WTC11 (cell line): ENCODE measurements around the gene LRP10. TPM values are rescaled to one million over a fixed set of nuclear protein-coding genes. Genes with fewer than 3 reads are reported as not detected.
A peak's percentile ranks its signal among the peaks of the same experiment; 100 is the strongest.

Source experiments
- ATAC-seq: fragments of 200-7000 bp; cut with Tn5 transposase; 2 replicates; pipeline ENCODE4 v1.10.0; 2021; ENCODE audit warnings: mild to moderate bottlenecking, moderate library complexity
- CTCF ChIA-PET: fragments of 300-600 bp; sonication (Branson Sonifier 250); formaldehyde crosslinking; loops from one replicate; lab custom pipeline; 2021; ENCODE audit warnings: antibody characterized with exemption; lab: Charles Lee
- POLR2A ChIA-PET: fragments of 350-600 bp; sonication (Branson Sonifier 250); formaldehyde crosslinking; loops from one replicate; lab custom pipeline; 2021; ENCODE audit warnings: antibody characterized with exemption; lab: Charles Lee
- DNase-seq: peaks from one replicate; pipeline ENCODE4 v3.0.0; 2021; ENCODE audit warnings: low spot score
- H3K27ac Mint-ChIP-seq: 2 replicates; pipeline ENCODE4 v1.8.0; 2021; ENCODE audit warnings: mixed read lengths
- H3K27me3 Mint-ChIP-seq: 2 replicates; pipeline ENCODE4 v1.8.0; 2021; ENCODE audit warnings: low read depth, mild to moderate bottlenecking, moderate library complexity, mixed read lengths
- H3K36me3 Mint-ChIP-seq: 2 replicates; pipeline ENCODE4 v1.8.0; 2021; ENCODE audit warnings: mixed read lengths
- H3K4me1 Mint-ChIP-seq: 2 replicates; pipeline ENCODE4 v1.8.0; 2022; ENCODE audit warnings: mixed read lengths
- H3K4me3 Mint-ChIP-seq: 2 replicates; pipeline ENCODE4 v1.8.0; 2021; ENCODE audit warnings: mild to moderate bottlenecking, moderate library complexity, mixed read lengths
- H3K9me3 Mint-ChIP-seq: 2 replicates; pipeline ENCODE4 v1.8.0; 2021; ENCODE audit warnings: mixed read lengths
- AR ChIP-seq: fragments of 250-450 bp; sonication (Bioruptor Pico); IDR thresholded peaks from 2 replicates; pipeline ENCODE4 v1.9.0; 2021; ENCODE audit warnings: mild to moderate bottlenecking
- ATF6 ChIP-seq: sonication (generic); formaldehyde crosslinking; IDR thresholded peaks from 2 replicates; pipeline ENCODE4 v1.8.1; 2023; ENCODE audit warnings: mild to moderate bottlenecking, missing genetic modification reagents
- CREM ChIP-seq: sonication (generic); formaldehyde crosslinking; IDR thresholded peaks from 2 replicates; pipeline ENCODE4 v1.8.1; 2022; ENCODE audit warnings: mild to moderate bottlenecking, missing genetic modification reagents, moderate library complexity
- ESRRA ChIP-seq: sonication (generic); formaldehyde crosslinking; IDR thresholded peaks from 2 replicates; pipeline ENCODE4 v1.8.1; 2022; ENCODE audit warnings: mild to moderate bottlenecking, missing genetic modification reagents, borderline replicate concordance
- RELA ChIP-seq: sonication (generic); formaldehyde crosslinking; IDR thresholded peaks from 2 replicates; pipeline ENCODE4 v1.8.1; 2022; ENCODE audit warnings: missing genetic modification reagents, mild to moderate bottlenecking, borderline replicate concordance
- SMAD4 ChIP-seq: sonication (generic); formaldehyde crosslinking; IDR thresholded peaks from 2 replicates; pipeline ENCODE4 v1.8.0; 2022; ENCODE audit warnings: mild to moderate bottlenecking, missing genetic modification reagents
- SP1 ChIP-seq: sonication (generic); formaldehyde crosslinking; conservative IDR thresholded peaks from 2 replicates; pipeline ENCODE4 v1.8.1; 2022; ENCODE audit warnings: missing genetic modification reagents
- TEAD1 ChIP-seq: sonication (generic); formaldehyde crosslinking; IDR thresholded peaks from 2 replicates; pipeline ENCODE4 v1.8.0; 2022; ENCODE audit warnings: mild to moderate bottlenecking, missing genetic modification reagents
- ZNF219 ChIP-seq: sonication (generic); formaldehyde crosslinking; IDR thresholded peaks from 2 replicates; pipeline ENCODE4 v1.8.0; 2023; ENCODE audit warnings: missing genetic modification reagents, mild to moderate bottlenecking, borderline replicate concordance
- ZNF263 ChIP-seq: sonication (generic); formaldehyde crosslinking; IDR thresholded peaks from 2 replicates; pipeline ENCODE4 v1.8.1; 2022; ENCODE audit warnings: low read depth, mild to moderate bottlenecking, moderate library complexity, missing genetic modification reagents
- total RNA-seq: library from RNA; stranded (reverse); gene quantifications from 3 replicates; pipeline ENCODE4 v1.2.3, GENCODE V29; 2021
- TF ChIP-seq, protein P1 (sequence below): sonication (generic); formaldehyde crosslinking; IDR thresholded peaks from 2 replicates; pipeline ENCODE4 v1.8.0; 2022; ENCODE audit warnings: mild to moderate bottlenecking, missing genetic modification reagents
- TF ChIP-seq, protein P2 (sequence below): sonication (generic); formaldehyde crosslinking; IDR thresholded peaks from 2 replicates; pipeline ENCODE4 v1.8.0; 2023; ENCODE audit warnings: missing genetic modification reagents, mild to moderate bottlenecking, borderline replicate concordance
- TF ChIP-seq, protein P3 (sequence below): sonication (generic); formaldehyde crosslinking; IDR thresholded peaks from 2 replicates; pipeline ENCODE4 v1.8.1; 2022; ENCODE audit warnings: mild to moderate bottlenecking, missing genetic modification reagents, moderate library complexity, borderline replicate concordance

The LRP10 gene
- total RNA-seq, 1 experiment from 2014 or later, result 24.0 TPM

DNA sequence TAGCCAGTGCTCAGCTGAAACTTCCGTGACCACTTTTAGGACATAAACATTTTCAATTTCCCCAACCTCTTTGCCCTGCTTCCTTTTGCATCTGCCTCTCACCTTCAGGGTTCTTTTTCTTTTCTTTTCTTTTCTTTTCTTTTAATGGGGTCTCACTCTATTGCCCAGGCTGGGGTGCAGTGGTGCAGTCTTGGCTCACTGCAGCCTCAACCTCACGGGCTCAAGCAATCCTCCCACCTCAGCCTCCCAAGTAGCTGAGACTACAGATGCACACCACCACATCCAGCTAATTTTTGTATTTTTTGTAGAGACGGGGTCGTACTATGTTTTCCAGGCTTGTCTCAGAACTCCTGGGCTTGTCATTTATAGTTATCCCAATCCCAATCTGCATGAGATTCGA lies 4.7 kb upstream of the LRP10 start (continued):
- TF ChIP-seq ATF6 (CRISPR knock-in tag), result no peak
- TF ChIP-seq, protein P1, sequence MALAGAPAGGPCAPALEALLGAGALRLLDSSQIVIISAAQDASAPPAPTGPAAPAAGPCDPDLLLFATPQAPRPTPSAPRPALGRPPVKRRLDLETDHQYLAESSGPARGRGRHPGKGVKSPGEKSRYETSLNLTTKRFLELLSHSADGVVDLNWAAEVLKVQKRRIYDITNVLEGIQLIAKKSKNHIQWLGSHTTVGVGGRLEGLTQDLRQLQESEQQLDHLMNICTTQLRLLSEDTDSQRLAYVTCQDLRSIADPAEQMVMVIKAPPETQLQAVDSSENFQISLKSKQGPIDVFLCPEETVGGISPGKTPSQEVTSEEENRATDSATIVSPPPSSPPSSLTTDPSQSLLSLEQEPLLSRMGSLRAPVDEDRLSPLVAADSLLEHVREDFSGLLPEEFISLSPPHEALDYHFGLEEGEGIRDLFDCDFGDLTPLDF (CRISPR knock-in tag), result no peak
- TF ChIP-seq, protein P2, sequence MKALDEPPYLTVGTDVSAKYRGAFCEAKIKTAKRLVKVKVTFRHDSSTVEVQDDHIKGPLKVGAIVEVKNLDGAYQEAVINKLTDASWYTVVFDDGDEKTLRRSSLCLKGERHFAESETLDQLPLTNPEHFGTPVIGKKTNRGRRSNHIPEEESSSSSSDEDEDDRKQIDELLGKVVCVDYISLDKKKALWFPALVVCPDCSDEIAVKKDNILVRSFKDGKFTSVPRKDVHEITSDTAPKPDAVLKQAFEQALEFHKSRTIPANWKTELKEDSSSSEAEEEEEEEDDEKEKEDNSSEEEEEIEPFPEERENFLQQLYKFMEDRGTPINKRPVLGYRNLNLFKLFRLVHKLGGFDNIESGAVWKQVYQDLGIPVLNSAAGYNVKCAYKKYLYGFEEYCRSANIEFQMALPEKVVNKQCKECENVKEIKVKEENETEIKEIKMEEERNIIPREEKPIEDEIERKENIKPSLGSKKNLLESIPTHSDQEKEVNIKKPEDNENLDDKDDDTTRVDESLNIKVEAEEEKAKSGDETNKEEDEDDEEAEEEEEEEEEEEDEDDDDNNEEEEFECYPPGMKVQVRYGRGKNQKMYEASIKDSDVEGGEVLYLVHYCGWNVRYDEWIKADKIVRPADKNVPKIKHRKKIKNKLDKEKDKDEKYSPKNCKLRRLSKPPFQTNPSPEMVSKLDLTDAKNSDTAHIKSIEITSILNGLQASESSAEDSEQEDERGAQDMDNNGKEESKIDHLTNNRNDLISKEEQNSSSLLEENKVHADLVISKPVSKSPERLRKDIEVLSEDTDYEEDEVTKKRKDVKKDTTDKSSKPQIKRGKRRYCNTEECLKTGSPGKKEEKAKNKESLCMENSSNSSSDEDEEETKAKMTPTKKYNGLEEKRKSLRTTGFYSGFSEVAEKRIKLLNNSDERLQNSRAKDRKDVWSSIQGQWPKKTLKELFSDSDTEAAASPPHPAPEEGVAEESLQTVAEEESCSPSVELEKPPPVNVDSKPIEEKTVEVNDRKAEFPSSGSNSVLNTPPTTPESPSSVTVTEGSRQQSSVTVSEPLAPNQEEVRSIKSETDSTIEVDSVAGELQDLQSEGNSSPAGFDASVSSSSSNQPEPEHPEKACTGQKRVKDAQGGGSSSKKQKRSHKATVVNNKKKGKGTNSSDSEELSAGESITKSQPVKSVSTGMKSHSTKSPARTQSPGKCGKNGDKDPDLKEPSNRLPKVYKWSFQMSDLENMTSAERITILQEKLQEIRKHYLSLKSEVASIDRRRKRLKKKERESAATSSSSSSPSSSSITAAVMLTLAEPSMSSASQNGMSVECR (CRISPR knock-in tag), result no peak
- TF ChIP-seq SMAD4 (CRISPR knock-in tag), result no peak
- TF ChIP-seq TEAD1 (CRISPR knock-in tag), result no peak
- no peak for TF ChIP-seq RELA (CRISPR knock-in tag)
- TF ChIP-seq ESRRA (CRISPR knock-in tag), result no peak
- no peak for TF ChIP-seq AR (CRISPR knock-in tag)
- TF ChIP-seq, protein P3, sequence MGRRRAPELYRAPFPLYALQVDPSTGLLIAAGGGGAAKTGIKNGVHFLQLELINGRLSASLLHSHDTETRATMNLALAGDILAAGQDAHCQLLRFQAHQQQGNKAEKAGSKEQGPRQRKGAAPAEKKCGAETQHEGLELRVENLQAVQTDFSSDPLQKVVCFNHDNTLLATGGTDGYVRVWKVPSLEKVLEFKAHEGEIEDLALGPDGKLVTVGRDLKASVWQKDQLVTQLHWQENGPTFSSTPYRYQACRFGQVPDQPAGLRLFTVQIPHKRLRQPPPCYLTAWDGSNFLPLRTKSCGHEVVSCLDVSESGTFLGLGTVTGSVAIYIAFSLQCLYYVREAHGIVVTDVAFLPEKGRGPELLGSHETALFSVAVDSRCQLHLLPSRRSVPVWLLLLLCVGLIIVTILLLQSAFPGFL (CRISPR knock-in tag), result no peak
- no peak for TF ChIP-seq SP1 (CRISPR knock-in tag)
- no peak for TF ChIP-seq ZNF263 (CRISPR knock-in tag)

- Mint-ChIP-seq H3K27me3 (no peaks in the 10 kb centered on the region), H3K27ac (peak overlapping the region; percentile 99), H3K36me3 (peaks cover 7% of the 10 kb centered on the region), H3K4me1 (peaks cover 18% of the 10 kb centered on the region), H3K9me3 (no peaks in the 10 kb centered on the region), H3K4me3 (peak overlapping the region; percentile 83)
- ChIA-PET POLR2A (interaction anchor here (0.5 to 4.1 kb wide), 6 partner anchors 10 to 48 kb away, joined by 3 to 32 read pairs (median 4); partner anchors contain the start of gene REM2), CTCF (interaction anchor here (0.8 to 3.8 kb wide), 19 partner anchors 8 to 300 kb away, joined by 3 to 57 read pairs (median 7); partner anchors contain the start of genes PRMT5 and REM2)
- no peak for ATAC-seq
- 0 out of 2 replicates have a peak, but pooled peaks have one; percentile 7 for TF ChIP-seq CREM (CRISPR knock-in tag)
- no peak for TF ChIP-seq ZNF219 (CRISPR knock-in tag)
- DNase-seq, result no peak
Measured at GRCh38 chr14:22870811-22871223, 723 bp upstream of the LRP10 start.
